ENCODE measurements around the gene ATG9A. TPM values are rescaled to one million over a fixed set of nuclear protein-coding genes. Genes with fewer than 3 reads are reported as not detected.

ATG9A gene
- total RNA-seq, 1 donor: 60.8 TPM

DNA sequence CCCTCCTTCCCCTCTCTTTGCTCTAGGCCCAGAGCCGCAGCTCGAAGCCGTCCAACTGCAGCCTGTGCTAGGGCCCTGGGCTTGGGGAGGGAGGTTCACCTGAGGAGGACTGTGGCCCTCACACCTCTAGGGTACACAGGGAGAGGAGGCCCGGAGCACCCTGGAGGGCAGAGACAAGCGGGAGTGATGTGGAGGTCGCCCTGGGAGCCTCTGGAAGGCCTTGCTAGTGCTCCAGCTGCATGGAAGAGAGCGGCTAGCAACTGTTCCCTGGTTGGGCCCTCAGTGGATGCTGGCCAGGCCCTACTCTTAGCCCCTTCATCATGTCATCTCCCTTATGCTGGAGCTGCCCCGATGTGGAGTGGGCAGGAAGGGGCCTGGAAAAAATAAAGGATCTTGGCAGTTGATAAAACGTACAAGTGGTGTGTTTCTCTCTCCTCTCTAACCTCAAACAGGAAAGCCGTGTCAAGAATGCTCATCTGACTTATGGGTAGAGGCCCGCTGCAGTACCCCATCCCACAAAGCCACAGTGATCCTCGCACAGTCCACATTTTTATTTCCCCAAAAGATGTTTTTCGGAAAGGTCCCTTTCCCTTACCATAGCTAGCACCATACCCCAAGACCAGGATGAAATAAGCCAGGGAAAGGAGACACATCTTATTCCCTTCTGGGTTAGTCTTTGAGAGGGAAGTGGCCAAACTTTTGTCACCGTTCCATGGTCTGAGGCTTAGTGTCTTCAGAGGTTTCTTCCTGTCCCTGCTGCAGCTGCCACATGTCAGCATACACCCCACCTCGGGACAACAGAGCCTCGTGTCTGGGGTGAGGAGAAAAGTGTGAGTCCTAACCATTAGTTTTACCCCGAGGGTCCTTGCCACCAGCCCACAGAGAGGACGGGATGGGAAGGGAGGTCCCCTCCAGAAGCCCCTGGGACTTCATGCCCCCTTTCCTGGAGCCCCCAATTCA lies 19.9 kb downstream of the ATG9A start:
- Histone ChIP-seq H3K4me1 (ENCODE audit: insufficient read depth, low read length) (peaks cover 18% of the 10 kb centered on the region), H3K27ac (ENCODE audit: low read depth, low read length) (no peak overlapping the region), H3K79me2 (ENCODE audit: insufficient read depth, low read length) (peaks cover 3% of the 10 kb centered on the region), H3K4me3 (ENCODE audit: insufficient read depth, low read length) (no peak overlapping the region), H3K4me2 (ENCODE audit: insufficient read depth, low read length) (no peak overlapping the region), H3K36me3 (ENCODE audit: insufficient read depth, low read length) (peaks cover 51% of the 10 kb centered on the region), H4K20me1 (ENCODE audit: insufficient read depth, low read length) (no peaks in the 10 kb centered on the region), H3K27me3 (ENCODE audit: insufficient read depth, low read length) (no peaks in the 10 kb centered on the region), H3K9me3 (ENCODE audit: low read depth, low read length) (no peaks in the 10 kb centered on the region), H2AFZ (ENCODE audit: low read length) (no peak overlapping the region)
- no peak for TF ChIP-seq CTCF (IDR thresholded peaks at IDR 0.05; ENCODE audit: extremely low read depth, low read depth, low read length)
- peak; percentile 36 for DNase-seq (ENCODE audit: insufficient read length, low spot score, missing footprints)

DNA sequence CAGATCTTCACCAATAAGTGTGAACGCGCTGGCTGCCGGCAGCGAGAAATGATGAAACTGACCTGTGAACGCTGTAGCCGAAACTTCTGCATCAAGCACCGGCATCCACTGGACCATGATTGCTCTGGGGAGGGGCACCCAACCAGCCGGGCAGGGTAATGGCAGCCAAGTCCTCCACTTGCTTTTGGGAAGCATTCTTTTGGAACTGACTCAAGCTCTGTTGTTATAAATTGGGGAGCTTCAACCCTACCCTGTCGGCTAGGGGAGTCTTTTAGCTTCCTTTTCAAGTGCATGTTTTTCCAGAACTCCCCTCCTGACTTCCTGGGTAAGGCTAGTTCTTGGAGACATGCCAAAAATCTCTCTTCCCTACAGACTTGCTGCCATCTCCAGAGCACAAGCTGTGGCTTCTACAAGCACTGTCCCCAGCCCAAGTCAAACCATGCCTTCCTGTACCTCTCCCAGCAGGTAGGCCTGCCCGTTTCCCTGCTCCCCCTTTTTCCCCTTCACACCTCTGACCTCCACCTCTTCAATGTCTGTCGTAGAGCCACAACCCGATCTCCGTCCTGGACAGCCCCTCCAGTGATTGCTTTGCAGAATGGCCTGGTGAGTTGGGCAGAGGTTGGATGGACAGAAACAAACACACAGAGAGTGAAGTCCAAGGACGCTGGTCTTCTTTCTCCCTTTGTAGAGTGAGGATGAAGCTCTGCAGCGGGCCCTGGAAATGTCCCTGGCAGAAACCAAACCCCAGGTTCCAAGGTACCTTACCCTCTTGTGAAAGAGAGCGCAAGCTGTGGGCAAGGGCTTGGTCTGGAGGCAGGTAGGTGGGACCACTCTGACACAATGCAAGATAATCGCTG lies 21.3 kb downstream of the ATG9A start:
- H3K79me2 ChIP-seq (ENCODE audit: insufficient read depth, low read length): peaks cover 3% of the 10 kb centered on the region
- peak overlapping the region; percentile 36 for H3K27ac ChIP-seq (ENCODE audit: low read depth, low read length)
- no peaks in the 10 kb centered on the region for H4K20me1 ChIP-seq (ENCODE audit: insufficient read depth, low read length)
- no peak overlapping the region for H2AFZ ChIP-seq (ENCODE audit: low read length)
- H3K36me3 ChIP-seq (ENCODE audit: insufficient read depth, low read length): peaks cover 41% of the 10 kb centered on the region
- TF ChIP-seq CTCF (IDR thresholded peaks at IDR 0.05; ENCODE audit: extremely low read depth, low read depth, low read length): no peak
- H3K4me1 ChIP-seq (ENCODE audit: insufficient read depth, low read length): peaks cover 18% of the 10 kb centered on the region
- peak overlapping the region; percentile 80 for H3K4me3 ChIP-seq (ENCODE audit: insufficient read depth, low read length)
- H3K27me3 ChIP-seq (ENCODE audit: insufficient read depth, low read length): no peaks in the 10 kb centered on the region
- H3K9me3 ChIP-seq (ENCODE audit: low read depth, low read length): no peaks in the 10 kb centered on the region
- peak; percentile 93 for DNase-seq (ENCODE audit: insufficient read length, low spot score, missing footprints)
- peak overlapping the region; percentile 100 for H3K4me2 ChIP-seq (ENCODE audit: insufficient read depth, low read length)

DNA sequence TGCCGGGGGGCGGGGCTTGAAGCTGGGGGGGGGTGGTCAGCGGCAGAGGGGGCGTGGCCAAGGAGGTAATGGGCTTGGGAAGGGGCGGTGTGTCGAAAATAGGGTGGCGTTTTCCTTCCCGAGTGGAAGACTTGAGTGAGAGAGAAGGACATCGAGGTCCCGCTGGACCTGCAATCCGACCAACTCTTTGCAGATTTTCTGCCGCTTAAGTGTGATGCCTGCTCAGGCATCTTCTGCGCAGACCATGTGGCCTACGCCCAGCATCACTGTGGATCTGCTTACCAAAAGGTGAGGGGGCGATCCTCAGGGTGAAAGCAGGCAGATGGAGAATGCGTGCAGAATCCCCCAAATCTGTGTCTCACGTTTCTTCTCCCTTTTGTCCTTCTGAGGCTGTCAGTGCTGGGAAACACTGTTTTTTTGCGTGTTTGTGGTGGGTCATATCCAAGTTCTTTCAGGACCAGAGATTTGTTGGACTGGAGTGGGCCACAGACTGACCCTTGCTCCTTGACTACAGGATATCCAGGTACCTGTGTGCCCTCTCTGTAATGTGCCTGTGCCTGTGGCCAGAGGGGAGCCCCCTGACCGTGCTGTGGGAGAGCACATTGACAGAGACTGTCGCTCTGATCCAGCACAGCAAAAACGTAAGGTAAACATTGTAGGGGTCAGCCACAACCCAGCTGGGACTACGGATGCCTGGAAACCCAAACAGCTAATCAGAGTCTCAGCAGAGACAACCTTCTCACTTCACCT lies 22.1 kb downstream of the ATG9A start:
- peak overlapping the region; percentile 37 for H3K27ac ChIP-seq (ENCODE audit: low read depth, low read length)
- DNase-seq (ENCODE audit: insufficient read length, low spot score, missing footprints): peak; percentile 58

More for the DNA sequence above, 22.1 kb downstream of the ATG9A start:
- Histone ChIP-seq H3K4me1 (ENCODE audit: insufficient read depth, low read length) (peaks cover 18% of the 10 kb centered on the region), H3K79me2 (ENCODE audit: insufficient read depth, low read length) (peaks cover 3% of the 10 kb centered on the region), H3K27me3 (ENCODE audit: insufficient read depth, low read length) (no peaks in the 10 kb centered on the region), H2AFZ (ENCODE audit: low read length) (peak overlapping the region; percentile 7), H3K4me3 (ENCODE audit: insufficient read depth, low read length) (peak overlapping the region; percentile 80), H3K36me3 (ENCODE audit: insufficient read depth, low read length) (peaks cover 35% of the 10 kb centered on the region), H3K9me3 (ENCODE audit: low read depth, low read length) (no peaks in the 10 kb centered on the region), H3K4me2 (ENCODE audit: insufficient read depth, low read length) (peak overlapping the region; percentile 100), H4K20me1 (ENCODE audit: insufficient read depth, low read length) (no peaks in the 10 kb centered on the region)
- no peak for TF ChIP-seq CTCF (IDR thresholded peaks at IDR 0.05; ENCODE audit: extremely low read depth, low read depth, low read length)

Measured in osteoblast (primary cell).